ENCODE measurements around the gene FHIP1A. TPM values are rescaled to one million over a fixed set of nuclear protein-coding genes. Genes with fewer than 3 reads are reported as not detected.

FHIP1A gene
- total RNA-seq, 4 donors from 2014 or later: 83.0 to 142 (median 118) TPM

DNA sequence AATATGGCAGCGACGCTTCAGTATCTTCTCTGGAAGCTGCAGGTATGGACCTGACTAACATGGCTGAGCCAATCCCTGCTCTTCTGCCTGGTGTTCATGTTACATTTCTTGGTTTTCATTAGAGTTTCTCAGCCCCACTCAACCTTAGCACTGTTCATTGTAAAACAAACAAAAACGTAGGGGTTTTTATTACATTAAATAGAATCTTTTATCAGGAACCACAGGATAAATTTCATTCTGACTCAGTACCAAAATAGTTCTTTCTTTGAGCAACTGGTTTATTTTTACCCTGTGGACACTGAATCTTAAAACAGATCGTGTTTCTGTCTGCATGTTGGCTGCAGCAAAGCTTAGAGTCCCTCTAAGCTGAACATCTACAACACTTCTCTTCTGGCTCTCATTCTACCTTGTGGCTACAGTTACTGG, 27.1 kb downstream of the FHIP1A start:
- no peak for DNase-seq (ENCODE audit: low spot score in 2 of 2)
- no peak for TF ChIP-seq POLR2A (IDR thresholded peaks at IDR 0.05)
- TF ChIP-seq, protein P1, sequence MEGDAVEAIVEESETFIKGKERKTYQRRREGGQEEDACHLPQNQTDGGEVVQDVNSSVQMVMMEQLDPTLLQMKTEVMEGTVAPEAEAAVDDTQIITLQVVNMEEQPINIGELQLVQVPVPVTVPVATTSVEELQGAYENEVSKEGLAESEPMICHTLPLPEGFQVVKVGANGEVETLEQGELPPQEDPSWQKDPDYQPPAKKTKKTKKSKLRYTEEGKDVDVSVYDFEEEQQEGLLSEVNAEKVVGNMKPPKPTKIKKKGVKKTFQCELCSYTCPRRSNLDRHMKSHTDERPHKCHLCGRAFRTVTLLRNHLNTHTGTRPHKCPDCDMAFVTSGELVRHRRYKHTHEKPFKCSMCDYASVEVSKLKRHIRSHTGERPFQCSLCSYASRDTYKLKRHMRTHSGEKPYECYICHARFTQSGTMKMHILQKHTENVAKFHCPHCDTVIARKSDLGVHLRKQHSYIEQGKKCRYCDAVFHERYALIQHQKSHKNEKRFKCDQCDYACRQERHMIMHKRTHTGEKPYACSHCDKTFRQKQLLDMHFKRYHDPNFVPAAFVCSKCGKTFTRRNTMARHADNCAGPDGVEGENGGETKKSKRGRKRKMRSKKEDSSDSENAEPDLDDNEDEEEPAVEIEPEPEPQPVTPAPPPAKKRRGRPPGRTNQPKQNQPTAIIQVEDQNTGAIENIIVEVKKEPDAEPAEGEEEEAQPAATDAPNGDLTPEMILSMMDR (IDR thresholded peaks at IDR 0.05): no peak
- 61 to 67% methylated on average over 4 of the region's 4 CpGs for WGBS, 2 donors
- H3K4me3 ChIP-seq (ENCODE audit: low read depth, poor library complexity, severe bottlenecking): no peak overlapping the region
- intact Hi-C loops (cut with DNase I; ENCODE audit: low total_unique reads): no loop called here

- H3K4me3 ChIP-seq (ENCODE audit: low read depth, poor library complexity, severe bottlenecking): no peak overlapping the region
- TF ChIP-seq POLR2A (IDR thresholded peaks at IDR 0.05): no peak
- TF ChIP-seq, protein P1 (IDR thresholded peaks at IDR 0.05): no peak
- intact Hi-C loops (cut with DNase I; ENCODE audit: low total_unique reads): no loop called here
- DNase-seq (ENCODE audit: low spot score in 2 of 2): no peak
- WGBS, 2 donors: 78 to 91% methylated on average over 1 of the region's 1 CpG
Observed at GRCh38 chr4:151437505-151437904, 28.5 kb downstream of the FHIP1A start.

GRCh38 chr4:151438154-151438553, 29.2 kb downstream of the FHIP1A start:
- 73% methylated on average over 6 of the region's 6 CpGs for WGBS, 2 donors
- no peak for TF ChIP-seq POLR2A (IDR thresholded peaks at IDR 0.05)
- TF ChIP-seq, protein P1 (IDR thresholded peaks at IDR 0.05): no peak
- no peak for DNase-seq (ENCODE audit: low spot score in 2 of 2)
- intact Hi-C loops (cut with DNase I; ENCODE audit: low total_unique reads): no loop called here
- no peak overlapping the region for H3K4me3 ChIP-seq (ENCODE audit: low read depth, poor library complexity, severe bottlenecking)

DNA sequence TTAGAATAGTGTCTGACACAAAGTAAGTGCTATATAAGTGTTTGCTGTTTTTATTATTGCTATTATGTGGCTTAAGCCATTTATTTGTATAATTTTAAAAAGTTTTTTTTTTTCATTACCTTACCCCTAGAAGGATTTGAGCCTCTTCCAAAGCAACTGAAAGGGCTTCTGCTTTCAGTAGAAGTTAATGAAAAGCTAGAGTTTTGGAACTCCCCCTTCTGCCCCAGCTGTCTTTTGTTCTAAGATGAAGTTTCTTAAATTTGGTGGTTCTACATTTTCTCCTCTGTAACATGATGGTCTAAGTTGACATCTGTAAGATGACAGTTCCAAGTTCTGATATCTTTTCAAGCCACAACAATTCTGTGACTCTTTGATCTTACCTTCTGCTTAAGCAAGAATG, 30.3 kb downstream of the FHIP1A start:
- TF ChIP-seq POLR2A (IDR thresholded peaks at IDR 0.05): no peak
- TF ChIP-seq, protein P1 (IDR thresholded peaks at IDR 0.05): no peak
- no peak for DNase-seq (ENCODE audit: low spot score in 2 of 2)
- intact Hi-C loops (cut with DNase I; ENCODE audit: low total_unique reads): no loop called here
- no peak overlapping the region for H3K4me3 ChIP-seq (ENCODE audit: low read depth, poor library complexity, severe bottlenecking)

- intact Hi-C loops (cut with DNase I; ENCODE audit: low total_unique reads): no loop called here
- no peak for DNase-seq (ENCODE audit: low spot score in 2 of 2)
Observed at GRCh38 chr4:151442002-151442401, 33.0 kb downstream of the FHIP1A start.

DNA sequence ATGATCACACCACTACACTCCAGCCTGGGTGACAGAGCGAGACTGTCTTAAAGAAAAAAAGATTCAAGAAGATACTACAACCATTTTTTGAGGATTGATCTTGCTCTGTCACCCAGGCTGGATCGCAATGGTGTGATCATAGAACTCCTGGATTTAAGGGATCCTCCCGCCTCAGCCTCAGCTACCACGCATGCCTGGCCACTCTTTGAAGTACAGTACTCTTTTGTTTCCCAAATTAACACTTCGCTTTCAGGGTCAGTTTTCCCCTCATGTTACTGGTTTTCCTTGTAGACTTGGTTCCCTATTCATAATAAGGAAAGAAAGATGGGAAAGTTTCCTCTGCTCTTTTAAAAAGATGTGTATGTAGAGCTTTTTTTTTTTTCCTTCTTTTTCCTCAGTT, 34.3 kb downstream of the FHIP1A start:
- intact Hi-C loops (cut with DNase I; ENCODE audit: low total_unique reads): no loop called here

More at GRCh38 chr4:151442002-151442401, 33.0 kb downstream of the FHIP1A start:
- TF ChIP-seq, protein P1 (IDR thresholded peaks at IDR 0.05): no peak
- no peak for TF ChIP-seq POLR2A (IDR thresholded peaks at IDR 0.05)
- WGBS, 2 donors: 60 to 76% methylated on average over 2 of the region's 2 CpGs
- no peak overlapping the region for H3K4me3 ChIP-seq (ENCODE audit: low read depth, poor library complexity, severe bottlenecking)

More for the DNA sequence above, 34.3 kb downstream of the FHIP1A start:
- 73 to 79% methylated on average over 5 of the region's 5 CpGs for WGBS, 2 donors
- H3K4me3 ChIP-seq (ENCODE audit: low read depth, poor library complexity, severe bottlenecking): no peak overlapping the region
- DNase-seq (ENCODE audit: low spot score in 2 of 2): no peak
- TF ChIP-seq, protein P1 (IDR thresholded peaks at IDR 0.05): no peak
- TF ChIP-seq POLR2A (IDR thresholded peaks at IDR 0.05): no peak
